Suprapubic skin (tissue), 4 donors: Measurements from ENCODE around the gene CPXM2. TPM values are rescaled to one million over a fixed set of nuclear protein-coding genes. Genes with fewer than 3 reads are reported as not detected.

Source experiments
- DNase-seq, 2 donors: peaks; one replicate each; pipeline ENCODE4 v3.0.0-alpha.2; 2019; ENCODE audit warnings: low spot score in 2 of 2
- H3K27ac ChIP-seq: fragments of 200-600 bp; sonication (generic); one replicate; pipeline ENCODE4 v1.5.1; 2019
- H3K27me3 ChIP-seq: fragments of 200-600 bp; sonication (generic); one replicate; pipeline ENCODE4 v1.5.1; 2019
- H3K36me3 ChIP-seq: fragments of 200-600 bp; sonication (generic); one replicate; pipeline ENCODE4 v1.5.1; 2019
- H3K4me1 ChIP-seq: fragments of 200-600 bp; sonication (generic); one replicate; pipeline ENCODE4 v1.5.1; 2019
- H3K4me3 ChIP-seq: fragments of 200-600 bp; sonication (generic); one replicate; pipeline ENCODE4 v1.5.1; 2019; ENCODE audit warnings: mild to moderate bottlenecking
- H3K9me3 ChIP-seq: fragments of 200-600 bp; sonication (generic); one replicate; pipeline ENCODE4 v1.5.1; 2019
- CTCF ChIP-seq, 2 donors: fragments of 200-600 bp in 1 of 2; fragments of 450-650 bp in 1 of 2; sonication (generic) in 1 of 2; IDR thresholded peaks; one replicate each; pipeline ENCODE4 v1.5.1; 2016 to 2019; ENCODE audit warnings: antibody characterized with exemption in 2 of 2, mild to moderate bottlenecking in 1 of 2, moderate library complexity in 1 of 2
- EP300 ChIP-seq: sonication (generic); formaldehyde crosslinking; IDR thresholded peaks from one replicate; pipeline ENCODE4 v1.6.1; 2017; ENCODE audit warnings: antibody characterized with exemption
- POLR2A ChIP-seq, 2 donors: fragments of 450-650 bp; IDR thresholded peaks; one replicate each; pipeline ENCODE4 v1.6.1; 2017; ENCODE audit warnings: antibody characterized with exemption in 2 of 2, mild to moderate bottlenecking in 2 of 2, moderate library complexity in 2 of 2
- POLR2AphosphoS5 ChIP-seq, 3 donors: sonication (generic); formaldehyde crosslinking; IDR thresholded peaks; one replicate each; pipeline ENCODE4 v1.6.1; 2017; ENCODE audit warnings: antibody characterized with exemption in 3 of 3
- WGBS: methylation state at CpG from one replicate; pipeline ENCODE4 v1.1.5; 2018; 5-methylcytosine and 5-hydroxymethylcytosine counted together
- total RNA-seq, 4 donors: library from RNA; depleted of rRNA; stranded (reverse); fragments of >200 nt; gene quantifications; one replicate each; pipeline ENCODE4 v1.1.0, GENCODE V29; 2016

Gene CPXM2
- total RNA-seq, 4 donors from 2014 or later = 2.9 to 6.1 (median 3.7) TPM

DNA sequence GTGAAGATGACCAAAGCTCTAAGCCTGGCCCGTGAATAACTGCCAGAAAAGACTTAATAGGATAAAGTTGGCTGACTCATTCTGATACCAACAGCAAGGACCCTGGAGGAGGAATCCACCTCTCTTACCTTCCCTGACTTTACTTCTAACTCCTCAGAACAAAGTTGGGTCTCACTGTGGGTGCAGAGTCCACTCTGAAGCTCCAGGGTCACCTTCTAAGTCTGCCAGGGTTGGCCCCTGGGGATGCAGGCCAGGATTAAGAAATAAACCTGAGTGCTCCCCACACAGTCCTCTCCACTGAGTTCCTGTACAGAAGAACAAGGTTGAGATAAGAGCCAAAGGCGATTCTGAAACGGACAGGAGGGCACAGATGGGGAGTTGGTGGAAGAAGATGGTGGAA, 171.1 kb downstream of the CPXM2 start:
- peaks cover 4% of the 10 kb centered on the region for H3K27me3 ChIP-seq
- no peak overlapping the region for H3K27ac ChIP-seq
- H3K4me1 ChIP-seq = no peaks in the 10 kb centered on the region
- no peaks in the 10 kb centered on the region for H3K36me3 ChIP-seq
- DNase-seq = no peak
- TF ChIP-seq POLR2A (IDR thresholded peaks at IDR 0.05) = no peak
- no peak for TF ChIP-seq EP300
- TF ChIP-seq CTCF (IDR thresholded peaks at IDR 0.05) = no peak
- no peak for TF ChIP-seq POLR2AphosphoS5 (IDR thresholded peaks at IDR 0.05)
- no peaks in the 10 kb centered on the region for H3K9me3 ChIP-seq
- H3K4me3 ChIP-seq = no peak overlapping the region
- WGBS = 84% methylated on average over 3 of the region's 3 CpGs

DNA sequence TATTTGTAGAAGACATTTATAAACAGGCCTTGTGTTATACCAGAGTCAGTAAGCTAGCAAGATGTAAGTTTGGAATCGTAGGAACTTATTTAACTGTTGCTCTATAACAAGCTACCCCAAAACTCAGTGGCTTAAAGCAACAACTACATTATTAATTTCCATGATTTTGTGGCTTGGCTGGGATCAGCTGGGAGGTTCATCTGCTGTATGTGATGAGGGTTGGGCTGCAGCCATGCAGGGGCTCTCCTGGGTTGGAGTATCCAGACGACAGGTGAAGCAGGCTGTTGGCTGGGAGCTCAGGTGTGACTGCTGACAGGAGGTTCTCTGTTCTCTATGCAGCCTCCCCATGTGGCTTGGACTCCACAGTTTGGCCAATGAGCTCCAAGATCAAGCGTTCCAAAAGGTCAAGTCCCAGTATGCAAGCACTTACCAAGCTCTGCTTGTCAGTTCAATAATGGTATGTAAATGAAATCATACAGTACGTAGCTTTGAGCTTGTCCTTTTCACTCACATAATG, 173.0 kb downstream of the CPXM2 start:
- WGBS = 90% methylated on average over 4 of the region's 4 CpGs
- Histone ChIP-seq H3K9me3 (no peaks in the 10 kb centered on the region), H3K4me3 (no peak overlapping the region), H3K4me1 (no peaks in the 10 kb centered on the region), H3K36me3 (no peaks in the 10 kb centered on the region), H3K27me3 (peaks cover 3% of the 10 kb centered on the region), H3K27ac (no peak overlapping the region)
- no peak for TF ChIP-seq POLR2A (IDR thresholded peaks at IDR 0.05)
- no peak for TF ChIP-seq CTCF (IDR thresholded peaks at IDR 0.05)
- TF ChIP-seq EP300 = no peak
- no peak for TF ChIP-seq POLR2AphosphoS5 (IDR thresholded peaks at IDR 0.05)
- no peak for DNase-seq

- no peaks in the 10 kb centered on the region for H3K4me1 ChIP-seq
- DNase-seq = no peak
- 72% methylated on average over 4 of the region's 4 CpGs for WGBS
- H3K36me3 ChIP-seq = no peaks in the 10 kb centered on the region
- H3K9me3 ChIP-seq = no peaks in the 10 kb centered on the region
- H3K27me3 ChIP-seq = peaks cover 3% of the 10 kb centered on the region
- TF ChIP-seq EP300 (no peak), POLR2AphosphoS5 (IDR thresholded peaks at IDR 0.05) (no peak), CTCF (IDR thresholded peaks at IDR 0.05) (no peak), POLR2A (IDR thresholded peaks at IDR 0.05) (no peak)
- no peak overlapping the region for H3K27ac ChIP-seq
- H3K4me3 ChIP-seq = no peak overlapping the region
These were observed 174.3 kb downstream of the CPXM2 start for GRCh38 chr10:123717336-123717735.

- 78% methylated on average over 2 of the region's 2 CpGs for WGBS
- no peak for TF ChIP-seq POLR2AphosphoS5 (IDR thresholded peaks at IDR 0.05)
- no peak for TF ChIP-seq POLR2A (IDR thresholded peaks at IDR 0.05)
- no peak for TF ChIP-seq EP300
- no peak for TF ChIP-seq CTCF (IDR thresholded peaks at IDR 0.05)
- H3K4me1 ChIP-seq = no peaks in the 10 kb centered on the region
These were observed 176.1 kb downstream of the CPXM2 start for GRCh38 chr10:123715546-123715945.

DNA sequence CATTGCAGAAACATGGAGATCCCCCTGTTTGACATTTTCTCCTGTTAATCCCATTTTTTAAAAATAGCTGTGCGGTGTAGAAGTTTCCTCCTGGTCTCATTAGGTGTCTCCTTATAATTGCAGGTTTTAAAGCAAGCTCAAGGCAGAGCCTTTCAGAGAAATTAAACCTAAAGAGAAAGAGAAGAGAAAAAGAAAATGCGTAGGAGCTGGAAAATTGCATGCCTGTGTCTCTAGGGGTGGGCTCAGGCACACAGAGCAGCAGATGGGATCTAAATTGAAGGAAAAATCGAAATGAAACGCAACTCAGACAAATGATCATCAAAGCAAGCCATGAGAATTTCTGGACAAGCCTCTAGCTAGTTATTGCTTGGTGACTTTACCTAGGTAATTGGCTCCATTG, 185.4 kb downstream of the CPXM2 start:
- TF ChIP-seq EP300 (no peak), CTCF (IDR thresholded peaks at IDR 0.05) (no peak), POLR2A (IDR thresholded peaks at IDR 0.05) (no peak), POLR2AphosphoS5 (IDR thresholded peaks at IDR 0.05) (no peak)
- H3K27ac ChIP-seq = no peak overlapping the region
- H3K4me3 ChIP-seq = no peak overlapping the region
- no peaks in the 10 kb centered on the region for H3K4me1 ChIP-seq
- H3K36me3 ChIP-seq = no peaks in the 10 kb centered on the region
- H3K9me3 ChIP-seq = no peaks in the 10 kb centered on the region
- 84% methylated on average over 4 of the region's 4 CpGs for WGBS
- no peak for DNase-seq
- peaks cover 26% of the 10 kb centered on the region for H3K27me3 ChIP-seq

More at GRCh38 chr10:123715546-123715945, 176.1 kb downstream of the CPXM2 start:
- Histone ChIP-seq H3K27me3 (peaks cover 7% of the 10 kb centered on the region), H3K4me3 (no peak overlapping the region), H3K27ac (no peak overlapping the region), H3K36me3 (no peaks in the 10 kb centered on the region), H3K9me3 (no peaks in the 10 kb centered on the region)
- no peak for DNase-seq
